NCI-H524 treated with DMSO at 0.1 percent for 48 hours (cell line): Measurements from ENCODE around the gene MYH3.

Experiments used
- DNase-seq: peaks from one replicate; lab custom pipeline; 2025; lab: John Stamatoyannopoulos, UW

The MYH3 gene

GRCh38 chr17:10648956-10649355, 8.2 kb downstream of the MYH3 start:
- no peak for DNase-seq

- no peak for DNase-seq
These were observed 8.7 kb downstream of the MYH3 start for GRCh38 chr17:10648381-10648780.

- no peak for DNase-seq
These were observed 10.6 kb downstream of the MYH3 start for GRCh38 chr17:10646392-10646990.

- no peak for DNase-seq
These were observed 16.6 kb downstream of the MYH3 start for GRCh38 chr17:10640475-10640874.

GRCh38 chr17:10638151-10638550, 19.0 kb downstream of the MYH3 start:
- no peak for DNase-seq

GRCh38 chr17:10635290-10635689, 21.8 kb downstream of the MYH3 start:
- no peak for DNase-seq

GRCh38 chr17:10633738-10634379, 23.2 kb downstream of the MYH3 start:
- no peak for DNase-seq

- no peak for DNase-seq
These were observed 25.4 kb downstream of the MYH3 start for GRCh38 chr17:10631701-10632100.

- DNase-seq: no peak
These were observed 25.9 kb downstream of the MYH3 start for GRCh38 chr17:10631048-10631700.

GRCh38 chr17:10629706-10630105, 27.4 kb downstream of the MYH3 start:
- no peak for DNase-seq

- DNase-seq: no peak
These were observed 28.4 kb downstream of the MYH3 start for GRCh38 chr17:10628756-10629155.

- no peak for DNase-seq
These were observed 30.7 kb downstream of the MYH3 start for GRCh38 chr17:10626390-10626789.

GRCh38 chr17:10624969-10625368, 32.1 kb downstream of the MYH3 start:
- peak; percentile 84 for DNase-seq

GRCh38 chr17:10623737-10624338, 33.3 kb downstream of the MYH3 start:
- no peak for DNase-seq

GRCh38 chr17:10622617-10623485, 34.3 kb downstream of the MYH3 start:
- no peak for DNase-seq

GRCh38 chr17:10621397-10621796, 35.7 kb downstream of the MYH3 start:
- DNase-seq: no peak

- no peak for DNase-seq
These were observed 36.3 kb downstream of the MYH3 start for GRCh38 chr17:10620823-10621222.

- DNase-seq: peak; percentile 33
These were observed 38.9 kb downstream of the MYH3 start for GRCh38 chr17:10618202-10618635.

GRCh38 chr17:10617120-10617505, 40.0 kb downstream of the MYH3 start:
- no peak for DNase-seq

GRCh38 chr17:10616502-10617119, 40.5 kb downstream of the MYH3 start:
- DNase-seq: no peak

GRCh38 chr17:10614536-10615155, 42.5 kb downstream of the MYH3 start:
- no peak for DNase-seq
